Stimulated activated CD8-positive, alpha-beta memory T cell treated with anti-CD3 and anti-CD28 coated beads, Interleukin-15, amount 100 ng/mL, for 24 hours (primary cell): Measurements from ENCODE around the gene C3orf20.

ENCODE experiments used
- DNase-seq: peaks from one replicate; pipeline ENCODE4 v3.0.0-alpha.2; 2020; ENCODE audit warnings: low read depth

Gene C3orf20

GRCh38 chr3:14775011-14775410 lies 100.1 kb downstream of the C3orf20 start:
- no peak for DNase-seq

- no peak for DNase-seq
These were observed 100.6 kb downstream of the C3orf20 start for GRCh38 chr3:14775563-14775962.

GRCh38 chr3:14779069-14779685 lies 104.2 kb downstream of the C3orf20 start:
- DNase-seq: no peak

- no peak for DNase-seq
These were observed 106.1 kb downstream of the C3orf20 start for GRCh38 chr3:14780927-14781507.

- no peak for DNase-seq
These were observed 108.6 kb downstream of the C3orf20 start for GRCh38 chr3:14783480-14784086.

GRCh38 chr3:14784087-14784681 lies 109.2 kb downstream of the C3orf20 start:
- DNase-seq: no peak

- DNase-seq: no peak
These were observed 110.5 kb downstream of the C3orf20 start for GRCh38 chr3:14785207-14786155.

- DNase-seq: no peak
These were observed 111.4 kb downstream of the C3orf20 start for GRCh38 chr3:14786369-14786768.

- no peak for DNase-seq
These were observed 112.7 kb downstream of the C3orf20 start for GRCh38 chr3:14787630-14788029.

GRCh38 chr3:14788644-14789043 lies 113.7 kb downstream of the C3orf20 start:
- DNase-seq: no peak

- no peak for DNase-seq
These were observed 114.3 kb downstream of the C3orf20 start for GRCh38 chr3:14789221-14789620.

GRCh38 chr3:14789640-14790285 lies 114.8 kb downstream of the C3orf20 start:
- no peak for DNase-seq

- no peak for DNase-seq
These were observed 116.5 kb downstream of the C3orf20 start for GRCh38 chr3:14791343-14791945.

- no peak for DNase-seq
These were observed 117.8 kb downstream of the C3orf20 start for GRCh38 chr3:14792691-14793121.

GRCh38 chr3:14793126-14793857 lies 118.4 kb downstream of the C3orf20 start:
- DNase-seq: no peak

- no peak for DNase-seq
These were observed 118.9 kb downstream of the C3orf20 start for GRCh38 chr3:14793858-14794234.

GRCh38 chr3:14794435-14794834 lies 119.5 kb downstream of the C3orf20 start:
- no peak for DNase-seq

- DNase-seq: no peak
These were observed 121.1 kb downstream of the C3orf20 start for GRCh38 chr3:14795996-14796395.

GRCh38 chr3:14796403-14797077 lies 121.6 kb downstream of the C3orf20 start:
- no peak for DNase-seq

GRCh38 chr3:14797731-14798130 lies 122.8 kb downstream of the C3orf20 start:
- no peak for DNase-seq
